Gastrocnemius medialis (tissue), 4 donors: ENCODE measurements around the gene RABL6. TPM values are rescaled to one million over a fixed set of nuclear protein-coding genes. Genes with fewer than 3 reads are reported as not detected.

Source experiments
- ATAC-seq, 2 donors: fragments of 150-250 bp; one replicate each; pipeline ENCODE4 v1.9.1; 2016
- DNase-seq, 2 donors: peaks; one replicate each; pipeline ENCODE4 v3.0.0-alpha.2; 2019
- H3K27ac ChIP-seq, 4 donors: fragments of 200-600 bp; sonication (generic); 1 replicate in 1 of 4; 2 replicates in 3 of 4; pipeline ENCODE4 v1.5.1; 2016 to 2018; ENCODE audit warnings: mild to moderate bottlenecking in 2 of 4, moderate library complexity in 1 of 4
- H3K27me3 ChIP-seq, 3 donors: fragments of 200-600 bp; sonication (generic) in 2 of 3; 1 replicate in 1 of 3; 2 replicates in 2 of 3; pipeline versions ENCODE4 v1.5.1 to v1.6.0; 2016 to 2019; ENCODE audit warnings: mild to moderate bottlenecking in 1 of 3, moderate library complexity in 1 of 3
- H3K36me3 ChIP-seq, 2 donors: fragments of 200-600 bp; sonication (generic) in 1 of 2; one replicate each; pipeline ENCODE4 v1.5.1; 2017 to 2018
- H3K4me1 ChIP-seq, 2 donors: fragments of 200-600 bp; sonication (generic) in 1 of 2; one replicate each; pipeline ENCODE4 v1.5.1; 2016 to 2017; ENCODE audit warnings: mild to moderate bottlenecking in 2 of 2
- H3K4me3 ChIP-seq, 4 donors: fragments of 200-600 bp; sonication (generic) in 3 of 4; 1 replicate in 1 of 4; 2 replicates in 3 of 4; pipeline ENCODE4 v1.5.1; 2016 to 2019; ENCODE audit warnings: mild to moderate bottlenecking in 2 of 4
- H3K9me3 ChIP-seq, 3 donors: fragments of 200-600 bp; sonication (generic) in 2 of 3; 1 replicate in 1 of 3; 2 replicates in 2 of 3; pipeline ENCODE4 v1.5.1; 2016 to 2019
- CTCF ChIP-seq, 5 experiments: fragments of 450-650 bp in 3 of 5; fragments of 200-600 bp in 2 of 5; sonication (generic) in 2 of 5; IDR thresholded peaks in 4 of 5; conservative IDR thresholded peaks in 1 of 5; 1 replicate in 4 of 5; 2 replicates in 1 of 5; pipeline ENCODE4 v1.5.1; 2016 to 2019; ENCODE audit warnings: antibody characterized with exemption in 5 of 5, mild to moderate bottlenecking in 3 of 5, moderate library complexity in 3 of 5
- POLR2A ChIP-seq, 2 donors: fragments of 450-650 bp; IDR thresholded peaks; one replicate each; pipeline ENCODE4 v1.6.1; 2017; ENCODE audit warnings: antibody characterized with exemption in 2 of 2, mild to moderate bottlenecking in 2 of 2, moderate library complexity in 2 of 2
- in situ Hi-C, 4 donors: fragments of 200-750 bp; cut with MboI; loops; one replicate each; pipeline versions ENCODE4 v1.15.0 to v1.8.0; 2017; ENCODE audit warnings: low sequenced_read_pairs in 4 of 4
- intact Hi-C: fragments of 100-400 bp; cut with DNase I; formaldehyde crosslinking; loops from one replicate; pipeline ENCODE4 v1.15.1; 2023; ENCODE audit warnings: low total_unique reads
- total RNA-seq, 4 donors: library from RNA; depleted of rRNA; stranded (reverse); fragments of >200 nt; gene quantifications; one replicate each; pipeline versions ENCODE4 v1.1.0 to v1.2.3, GENCODE V29; 2016

Gene RABL6
- total RNA-seq, 4 donors from 2014 or later, result 84.9 to 121 (median 105) TPM

- DNase-seq (no peak), ATAC-seq (peak; percentile 22 to 36)
- Histone ChIP-seq H3K4me3 (peak overlapping the region; percentile 73 to 86 (median 82)), H3K9me3 (no peaks in the 10 kb centered on the region), H3K36me3 (peaks cover 0 to 12% of the 10 kb centered on the region in 2 donors), H3K4me1 (peaks cover 22 to 40% of the 10 kb centered on the region in 2 donors), H3K27me3 (peaks cover 11 to 21% (median 12%) of the 10 kb centered on the region in 3 donors), H3K27ac (peak overlapping the region; percentile 89 to 97 (median 92))
- in situ Hi-C loops, result no loop called here
- intact Hi-C loops, result loop anchor here (1.0 to 5.0 kb wide), 8 partner anchors 18 to 179 kb away; partner anchors contain the start of genes ABCA2, C8G, EDF1 and FBXW5
- TF ChIP-seq CTCF (IDR thresholded peaks at IDR 0.05 in 4 of 5, conservative IDR thresholded peaks at IDR 0.05 in 1 of 5) (no peak), POLR2A (IDR thresholded peaks at IDR 0.05) (no peak)
Measured at GRCh38 chr9:136848393-136849037, 40.8 kb downstream of the RABL6 start.

GRCh38 chr9:136849038-136849959 lies 41.6 kb downstream of the RABL6 start, which contains the start of gene PHPT1:
Gene PHPT1, plus strand, starts transcription at chr9:136849409. Its CDS starts 22 bp downstream, at chr9:136849431.
- Histone ChIP-seq H3K36me3 (peaks cover 0 to 12% of the 10 kb centered on the region in 2 donors), H3K4me3 (peak within 1 kb of the TSS; percentile 73 to 86 (median 82)), H3K4me1 (peaks cover 20 to 32% of the 10 kb centered on the region in 2 donors), H3K9me3 (no peaks in the 10 kb centered on the region), H3K27me3 (peaks cover 4 to 16% (median 11%) of the 10 kb centered on the region in 3 donors), H3K27ac (peak within 1 kb of the TSS; percentile 89 to 97 (median 92))
- in situ Hi-C loops (no loop called here), intact Hi-C loops (loop anchor here (1.0 to 5.0 kb wide), 8 partner anchors 17 to 178 kb away; partner anchors contain the start of genes ABCA2, C8G, EDF1 and FBXW5)
- TF ChIP-seq CTCF (IDR thresholded peaks at IDR 0.05 in 4 of 5, conservative IDR thresholded peaks at IDR 0.05 in 1 of 5) (no peak), POLR2A (IDR thresholded peaks at IDR 0.05) (peak; percentile 85 to 91)
- DNase-seq (peak; percentile 99), ATAC-seq (peak; percentile 84 to 85)

- peaks cover 20 to 31% of the 10 kb centered on the region in 2 donors for H3K4me1 ChIP-seq
Measured at GRCh38 chr9:136849960-136850865, 42.5 kb downstream of the RABL6 start.

More at GRCh38 chr9:136849960-136850865, 42.5 kb downstream of the RABL6 start:
- peaks cover 0 to 12% of the 10 kb centered on the region in 2 donors for H3K36me3 ChIP-seq
- peak overlapping the region; percentile 67 to 86 (median 78) for H3K4me3 ChIP-seq
- TF ChIP-seq CTCF (IDR thresholded peaks at IDR 0.05 in 4 of 5, conservative IDR thresholded peaks at IDR 0.05 in 1 of 5), result no peak
- no peak for TF ChIP-seq POLR2A (IDR thresholded peaks at IDR 0.05)
- in situ Hi-C loops (no loop called here), intact Hi-C loops (loop anchor here (1.0 to 5.0 kb wide), 8 partner anchors 16 to 177 kb away; partner anchors contain the start of genes ABCA2, C8G, EDF1 and FBXW5)
- H3K27ac ChIP-seq, result peak overlapping the region; percentile 89 to 97 (median 92)
- DNase-seq, result peak in 1 of 2 donors; percentile 61
- H3K27me3 ChIP-seq, result peaks cover 3 to 15% (median 11%) of the 10 kb centered on the region in 3 donors
- ATAC-seq, result no peak
- H3K9me3 ChIP-seq, result no peaks in the 10 kb centered on the region
